Activated CD4-positive, CD25-positive, alpha-beta regulatory T cell (primary cell): ENCODE data around the gene NMNAT3.

ENCODE experiments used
- DNase-seq, 4 experiments: peaks; one replicate each; lab custom pipeline; 2025; lab: John Stamatoyannopoulos, UW

The NMNAT3 gene

DNA sequence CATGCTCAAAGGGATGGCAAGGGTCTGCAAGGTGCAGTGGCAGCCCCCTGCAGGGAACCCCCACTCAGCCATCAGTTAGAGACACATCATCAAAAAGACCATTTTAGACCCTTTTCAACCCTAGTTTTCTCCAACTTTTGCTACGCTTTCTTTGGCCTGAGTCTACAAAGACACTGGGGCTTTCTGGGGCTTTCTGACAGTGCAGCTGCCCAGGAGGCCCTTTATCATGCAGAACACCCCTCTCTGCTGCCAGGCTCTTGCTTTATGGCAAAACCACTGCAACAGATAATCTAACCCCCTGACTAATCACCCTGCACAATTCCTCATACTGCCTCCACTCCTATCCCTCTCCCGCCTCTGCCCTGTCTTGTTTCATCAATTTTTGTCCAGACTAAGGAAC lies 2.4 kb downstream of the NMNAT3 start:
- no peak for DNase-seq

DNA sequence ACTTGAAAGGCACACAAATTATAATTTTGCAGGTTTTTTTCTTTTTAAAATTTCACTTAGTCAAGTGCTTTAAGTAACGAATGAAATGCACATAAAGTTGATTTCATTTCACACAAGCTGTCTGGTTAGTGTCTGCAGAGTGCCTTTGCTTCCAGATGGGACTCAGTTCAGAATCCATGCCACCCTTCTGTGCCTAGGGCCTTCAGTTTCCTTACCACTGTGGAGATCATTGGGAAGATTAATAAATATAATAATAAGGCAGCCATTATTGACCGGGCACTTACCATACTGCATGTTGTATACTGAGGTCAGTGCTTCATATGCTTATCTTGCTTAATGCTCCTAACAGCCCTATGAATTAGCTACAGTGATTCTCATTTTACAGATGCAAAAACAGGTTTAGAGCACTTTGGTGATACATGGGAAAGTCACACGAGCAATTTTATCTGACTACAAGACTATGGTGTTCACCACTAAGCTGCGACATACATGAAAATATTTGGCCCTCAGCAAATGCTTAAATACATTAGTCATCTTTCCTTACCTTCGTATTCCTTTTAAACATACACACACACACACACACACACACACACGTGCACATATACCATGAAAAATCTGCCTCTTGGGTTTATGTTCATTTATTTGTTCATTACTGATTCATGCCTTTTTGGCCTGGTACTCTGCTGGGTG lies 3.1 kb downstream of the NMNAT3 start:
- DNase-seq, result no peak

DNA sequence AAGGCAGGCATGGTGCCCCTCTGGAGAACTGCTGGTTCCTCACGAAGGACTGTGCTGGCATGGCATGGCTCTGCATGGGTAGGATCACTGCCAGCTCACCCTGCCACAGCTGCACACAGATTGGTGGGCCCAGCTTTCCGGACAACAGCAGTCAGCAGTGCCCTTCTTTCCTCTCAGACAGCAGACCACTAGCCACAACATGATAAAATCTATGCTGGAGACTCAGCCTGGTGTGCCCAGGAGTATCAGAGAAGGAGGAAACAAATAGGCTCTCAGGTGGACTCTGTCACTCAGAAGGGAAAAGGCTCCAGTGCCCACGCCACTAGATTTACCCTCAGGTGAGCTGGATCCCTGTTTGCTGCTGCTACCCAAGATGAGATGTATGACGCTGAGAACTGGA lies 4.9 kb downstream of the NMNAT3 start:
- DNase-seq, result no peak

DNA sequence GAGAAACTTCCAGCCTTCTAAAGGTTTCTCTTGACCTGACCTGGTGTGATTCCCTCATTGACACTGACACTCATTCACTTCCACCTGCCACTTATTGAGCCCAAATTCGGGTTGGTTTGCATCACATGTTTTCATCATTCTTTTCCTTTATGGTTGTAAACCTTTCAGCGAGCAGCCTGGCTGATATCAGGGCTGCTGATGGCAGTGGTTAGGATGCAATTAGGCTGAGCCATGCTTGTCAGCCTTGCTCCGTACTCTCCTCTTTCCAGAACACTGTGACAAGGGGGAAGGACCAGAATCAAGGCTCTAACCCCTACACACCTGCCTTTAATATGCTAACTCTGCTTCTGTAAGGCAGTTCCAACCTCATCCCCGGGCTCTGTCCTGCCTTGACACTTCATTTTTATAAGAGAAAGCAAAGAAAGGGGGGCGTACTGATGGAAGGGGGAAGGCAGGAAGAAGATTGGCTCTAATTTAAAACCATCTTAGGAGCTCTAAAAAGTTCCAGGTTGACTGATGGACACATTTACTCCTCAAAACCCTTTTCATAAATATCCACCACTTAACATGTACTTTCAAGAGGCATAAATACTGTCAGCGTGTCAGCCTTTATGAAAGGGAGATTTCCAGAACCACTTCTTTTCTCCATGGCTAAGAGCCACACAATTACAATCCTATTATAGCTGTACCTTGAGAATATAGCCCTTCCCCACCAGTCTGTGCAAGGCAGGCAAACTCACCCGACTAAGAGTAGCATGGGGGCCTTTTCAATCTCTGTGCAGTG lies 5.7 kb downstream of the NMNAT3 start:
- DNase-seq, result no peak

DNA sequence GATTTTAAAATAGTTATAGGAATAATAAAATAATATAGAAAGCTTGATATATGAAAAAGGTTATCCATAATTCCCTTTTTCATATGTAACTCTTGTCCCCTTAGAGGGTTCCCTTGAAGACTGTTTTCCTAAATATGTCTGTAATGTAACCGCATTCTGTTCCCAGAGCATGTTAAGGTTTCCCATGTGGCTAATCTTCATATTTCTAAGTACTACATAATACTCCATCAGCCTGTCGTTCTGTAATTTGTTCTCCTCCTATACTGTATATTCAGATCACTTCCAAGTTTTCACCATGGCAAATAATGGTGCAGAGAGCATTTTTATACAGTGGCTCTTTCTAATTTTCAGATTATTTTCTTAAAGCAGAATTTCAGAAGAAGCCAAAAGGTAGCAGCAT lies 6.7 kb downstream of the NMNAT3 start:
- DNase-seq, result no peak

DNA sequence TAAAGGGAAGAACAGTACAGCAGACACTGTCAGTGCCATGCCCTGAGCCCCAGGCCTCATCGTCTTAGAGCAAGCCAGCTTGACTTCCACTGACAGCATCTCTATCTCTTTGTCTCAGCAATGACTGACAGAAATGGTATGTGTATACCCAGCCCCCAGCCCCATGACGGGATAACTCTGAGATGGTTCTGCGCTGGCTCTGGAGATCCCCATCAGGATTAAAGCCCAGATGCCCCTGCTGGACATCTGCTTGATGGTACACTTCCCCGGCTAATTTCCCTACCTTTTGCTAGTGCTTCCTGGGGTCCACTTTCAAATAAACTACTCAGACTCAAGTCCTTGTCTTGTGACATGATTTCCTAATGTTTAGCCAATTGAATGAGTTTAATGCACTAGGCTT lies 7.6 kb downstream of the NMNAT3 start:
- DNase-seq, result no peak

DNA sequence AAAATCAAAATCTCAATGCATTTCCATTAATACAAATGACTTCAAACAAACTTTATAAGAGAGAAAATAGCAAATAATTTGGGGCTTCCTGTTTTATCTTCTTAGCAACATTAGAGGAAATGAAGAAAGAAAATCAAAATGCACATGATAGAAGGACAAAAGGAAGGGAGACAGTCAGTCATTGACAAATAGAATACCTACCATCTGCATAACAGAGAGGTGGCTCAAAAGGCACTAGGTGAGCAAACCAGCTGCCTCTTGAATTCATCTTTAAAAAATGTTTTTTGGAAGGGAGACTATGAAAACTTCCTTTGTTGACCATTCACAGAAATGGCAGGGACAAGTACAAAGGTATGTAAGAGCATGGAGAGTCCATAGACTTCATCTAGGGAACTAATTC lies 9.4 kb downstream of the NMNAT3 start:
- DNase-seq, result no peak

DNA sequence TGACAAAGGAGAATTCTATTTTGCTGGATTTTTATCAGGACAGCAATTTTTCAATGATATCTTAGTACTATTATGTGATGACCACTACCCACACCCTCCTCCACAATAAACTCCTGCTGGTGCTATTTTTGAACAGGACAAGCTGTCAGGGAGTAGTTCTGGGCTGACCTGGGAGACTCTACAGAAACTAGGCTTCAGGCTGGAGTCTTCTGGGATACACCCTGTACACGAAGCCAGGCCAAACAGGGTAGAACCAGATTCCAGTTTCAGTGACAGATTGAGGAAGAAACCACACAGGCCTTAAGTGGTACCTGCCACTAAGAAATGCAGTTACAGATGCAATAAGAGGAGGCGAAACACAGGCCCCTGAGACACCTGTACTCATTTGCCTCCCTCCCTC lies 12.8 kb downstream of the NMNAT3 start:
- DNase-seq, result no peak

DNA sequence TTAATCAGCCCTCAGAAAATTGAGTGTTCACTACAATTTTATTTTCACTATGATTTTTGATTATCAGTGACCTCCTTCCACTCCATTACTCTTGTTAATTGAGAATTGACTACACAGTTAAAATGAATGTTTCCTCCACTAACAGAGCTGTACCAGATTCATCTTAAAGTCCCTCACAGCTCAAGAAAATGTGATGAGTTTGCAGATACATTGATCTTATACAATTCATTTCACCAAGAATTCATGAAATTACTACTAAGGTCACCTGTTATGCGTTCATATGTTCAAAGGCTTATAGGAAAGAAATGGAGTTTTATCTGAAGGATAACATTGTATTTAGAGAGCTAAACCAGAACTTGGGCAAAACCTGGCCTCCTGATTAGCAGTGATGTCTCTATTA lies 17.5 kb downstream of the NMNAT3 start:
- DNase-seq, result no peak

DNA sequence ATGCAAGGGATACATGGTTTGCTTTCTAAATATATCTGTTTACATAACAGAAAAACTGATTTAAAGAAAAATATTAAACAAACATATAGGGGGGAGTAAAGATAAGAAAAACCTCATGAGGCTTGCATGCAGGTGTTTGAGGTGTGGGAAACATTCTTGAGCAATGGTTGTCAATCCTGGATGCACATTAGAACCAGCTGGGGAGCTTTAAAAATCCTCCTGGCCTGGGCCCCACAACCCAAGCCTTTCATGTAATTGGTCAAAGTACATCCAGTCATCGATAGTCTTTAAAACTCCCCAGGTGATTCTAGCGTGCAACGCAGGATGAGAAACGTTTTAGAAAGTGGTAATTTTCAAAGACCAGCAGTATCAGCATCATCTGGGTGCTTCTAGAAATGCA lies 18.3 kb downstream of the NMNAT3 start:
- no peak for DNase-seq

DNA sequence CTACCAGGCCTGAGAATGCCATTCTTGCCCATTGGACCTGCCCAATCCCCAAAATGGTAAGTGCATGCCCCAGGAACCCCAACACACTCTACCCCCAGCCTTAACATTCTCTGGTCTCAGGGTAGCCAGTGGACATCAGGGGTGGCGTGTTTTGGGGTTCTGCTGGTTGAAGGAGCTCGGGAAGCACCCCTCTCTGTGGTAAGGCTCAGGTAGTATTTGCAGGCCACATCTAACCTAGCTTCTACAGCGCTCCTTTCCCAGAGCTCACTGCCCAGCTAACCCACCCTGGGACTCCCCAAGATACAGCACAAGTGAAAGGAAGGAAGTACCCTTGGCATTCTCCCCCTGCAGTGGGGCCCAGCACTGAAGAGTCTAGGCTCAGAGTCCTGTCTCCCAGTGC lies 19.8 kb downstream of the NMNAT3 start:
- no peak for DNase-seq

DNA sequence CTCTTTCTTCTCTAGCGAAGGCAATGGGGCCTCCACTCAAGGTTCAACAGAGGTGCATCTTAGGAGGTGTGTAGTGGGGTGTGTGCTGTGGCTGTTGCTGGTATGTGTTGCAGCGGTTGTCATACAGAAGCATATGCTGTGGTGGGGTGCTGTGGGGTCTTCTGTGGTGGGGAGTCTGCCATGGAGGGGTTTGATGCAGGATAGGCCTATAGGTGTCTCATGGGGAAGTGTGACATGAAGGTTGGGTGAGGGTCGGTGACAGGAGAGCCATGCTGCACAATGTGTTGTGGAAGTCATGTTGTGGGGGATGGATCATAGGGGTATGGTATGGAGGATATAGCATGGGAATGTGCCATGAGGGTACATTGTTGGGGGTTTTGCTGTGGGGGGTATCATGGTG lies 20.3 kb downstream of the NMNAT3 start:
- DNase-seq, result no peak

DNA sequence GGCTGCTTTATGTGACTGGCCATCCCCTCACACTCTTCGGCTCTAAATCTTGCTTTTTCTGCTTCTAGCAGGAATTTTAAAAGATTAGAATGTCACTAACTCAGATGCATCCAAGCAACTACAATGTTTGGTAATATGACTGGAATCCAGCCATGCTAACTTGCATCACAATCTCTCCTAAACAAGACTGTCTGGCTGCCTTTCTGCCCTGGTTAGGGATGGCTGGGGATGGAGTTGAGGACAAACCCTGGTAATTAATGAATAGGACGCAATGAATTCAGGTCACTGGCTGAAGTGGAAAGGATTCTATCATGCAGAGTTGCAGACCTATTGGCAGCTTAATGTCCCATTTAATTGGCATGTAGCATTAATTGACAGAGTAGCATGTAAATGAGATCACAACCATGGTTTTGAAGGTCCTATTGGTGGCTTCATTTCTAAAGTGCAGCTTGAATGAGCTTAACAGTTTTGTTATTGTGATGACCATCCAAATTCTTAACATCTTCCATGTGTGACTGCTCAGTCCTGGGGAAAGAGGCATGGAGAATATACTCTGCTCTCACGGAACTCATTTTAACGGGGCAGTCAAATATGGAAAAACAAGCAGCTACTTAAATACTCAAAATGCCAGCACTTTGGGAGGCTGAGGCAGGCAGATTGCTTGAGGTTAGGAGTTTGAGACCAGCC lies 21.7 kb downstream of the NMNAT3 start:
- DNase-seq, result no peak

DNA sequence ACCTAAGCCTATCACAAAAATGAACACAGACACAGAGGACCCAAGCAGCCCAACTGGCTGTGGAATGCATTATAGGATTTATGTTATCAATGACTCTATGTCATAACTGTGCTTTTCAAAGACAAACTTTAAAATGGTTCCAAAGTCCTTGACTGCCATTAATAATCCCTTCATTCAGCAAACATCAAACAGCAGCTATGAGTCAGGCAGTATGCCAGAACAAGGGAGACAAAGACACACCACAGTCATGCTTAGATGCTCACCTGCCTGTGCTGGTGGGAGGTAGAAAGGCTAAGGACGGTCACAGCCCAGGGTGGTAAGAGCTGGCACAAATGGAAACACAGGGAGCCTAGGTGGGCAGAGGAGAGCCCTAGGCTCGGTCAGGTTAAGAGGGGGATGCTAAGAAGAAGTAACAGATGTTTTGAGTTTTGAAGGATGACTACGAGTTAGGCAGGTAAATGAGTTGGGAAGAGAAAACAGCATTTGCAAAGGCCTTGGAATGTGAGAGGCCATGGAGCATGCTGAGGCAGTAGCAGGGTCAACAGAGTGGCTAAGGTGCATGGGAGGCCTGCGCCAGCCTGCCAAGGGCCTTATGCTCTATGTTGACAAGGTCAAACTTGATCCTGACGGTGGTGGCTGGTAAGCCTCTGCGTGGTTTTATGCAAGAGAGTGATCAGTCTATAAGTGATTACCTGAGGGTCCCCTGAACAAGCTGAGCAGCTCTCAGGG lies 23.0 kb downstream of the NMNAT3 start:
- no peak for DNase-seq

DNA sequence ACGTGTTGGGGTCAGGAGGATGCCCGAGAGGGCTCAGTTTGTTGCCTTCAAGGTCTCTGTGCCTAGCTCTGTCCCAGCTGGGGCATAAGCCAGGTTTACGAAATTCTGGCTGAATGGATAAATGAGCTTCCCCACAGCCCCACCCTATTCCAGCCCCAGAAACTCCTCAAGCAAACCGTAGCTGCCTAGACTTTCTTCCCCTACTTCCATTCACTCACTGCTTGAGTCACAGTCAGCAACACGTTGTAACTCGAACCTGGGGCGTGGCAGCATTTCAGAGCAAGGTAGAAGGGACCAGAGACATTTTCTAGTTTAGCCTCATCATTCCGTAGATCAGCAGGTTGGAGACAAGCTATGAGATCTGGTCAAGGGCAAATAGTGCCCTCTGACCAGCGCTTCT lies 24.2 kb downstream of the NMNAT3 start:
- no peak for DNase-seq

DNA sequence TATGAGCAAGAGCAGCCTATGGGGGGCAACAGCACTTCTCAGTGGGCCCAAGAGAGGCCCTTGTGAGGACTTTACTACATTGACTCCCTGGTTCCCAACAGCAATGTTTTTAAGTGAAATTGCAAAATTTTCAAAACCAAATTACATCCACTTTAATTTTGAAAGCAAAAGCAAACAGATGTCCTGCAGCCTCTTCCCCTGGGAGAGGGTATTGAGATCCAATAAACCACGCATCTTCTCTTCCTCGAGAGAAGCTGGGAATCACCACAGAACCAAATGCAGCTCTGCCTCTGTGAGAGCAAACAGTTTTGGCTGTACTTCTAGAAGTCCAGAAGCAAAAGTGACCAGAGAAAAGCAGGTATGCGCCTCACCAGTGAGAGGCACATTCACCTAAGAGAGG lies 25.2 kb downstream of the NMNAT3 start:
- DNase-seq, result no peak

DNA sequence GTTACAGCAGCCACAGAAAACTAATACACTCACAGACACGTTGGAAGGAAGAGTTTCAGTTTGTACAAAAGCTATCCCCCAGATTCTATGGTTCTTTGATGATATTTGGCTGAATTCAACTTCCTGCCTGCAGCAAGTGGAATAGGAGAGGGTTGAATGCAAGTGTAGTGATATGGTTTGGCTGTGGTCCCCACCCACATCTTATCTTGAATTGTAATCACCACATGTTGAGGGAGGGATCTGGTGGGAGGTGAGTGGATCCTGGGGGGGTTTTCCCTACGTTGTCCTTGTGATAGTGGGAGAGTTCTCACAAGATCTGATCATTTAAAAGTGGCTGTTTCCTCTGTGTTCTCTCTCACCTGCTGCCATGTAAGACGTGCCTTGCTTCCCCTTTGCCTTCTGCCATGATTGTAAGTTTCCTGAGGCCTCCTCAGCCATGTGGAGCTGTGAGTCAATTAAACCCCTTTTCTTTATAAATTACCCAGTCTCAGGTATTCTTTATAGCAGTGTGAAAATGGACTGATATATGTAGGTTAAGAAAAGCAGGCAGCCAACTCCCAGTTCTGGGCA lies 29.8 kb downstream of the NMNAT3 start:
- no peak for DNase-seq

DNA sequence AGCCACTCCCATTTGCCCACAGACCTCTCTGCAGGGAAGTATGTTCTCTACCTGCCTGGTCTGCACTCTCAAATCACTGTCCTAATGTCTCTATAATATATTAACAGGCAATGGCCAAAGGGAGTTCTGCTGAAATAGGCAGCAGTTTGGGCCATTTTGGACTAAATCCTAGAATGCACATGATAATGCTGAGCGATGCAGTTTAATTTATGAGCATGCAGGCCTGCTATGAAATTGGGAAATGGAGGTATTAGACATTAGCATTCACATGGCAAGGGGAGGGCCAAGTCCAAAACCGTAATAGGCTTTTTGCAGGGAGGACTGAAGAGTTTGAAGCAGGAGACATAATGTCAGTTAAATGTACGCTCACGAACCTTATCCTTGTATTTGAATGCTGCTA lies 31.3 kb downstream of the NMNAT3 start:
- DNase-seq, result no peak

DNA sequence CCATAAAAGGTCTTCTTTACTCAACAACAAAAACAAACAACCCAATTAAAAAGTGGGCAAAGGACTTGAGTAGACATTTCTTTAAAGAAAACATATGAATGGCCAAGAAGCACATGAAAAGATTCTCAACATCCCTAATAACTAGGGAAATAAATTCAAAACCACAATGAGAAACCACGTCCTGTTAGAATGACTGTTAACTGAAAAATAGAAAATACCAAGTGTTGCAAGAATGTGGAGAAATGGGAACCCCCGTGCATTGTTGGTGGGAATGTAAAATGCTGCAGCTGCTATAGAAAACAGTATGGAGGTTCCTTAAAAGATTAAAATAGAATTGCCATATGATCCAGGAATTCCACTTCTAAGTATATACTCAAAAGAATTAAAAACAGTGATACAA lies 34.8 kb downstream of the NMNAT3 start:
- no peak for DNase-seq

DNA sequence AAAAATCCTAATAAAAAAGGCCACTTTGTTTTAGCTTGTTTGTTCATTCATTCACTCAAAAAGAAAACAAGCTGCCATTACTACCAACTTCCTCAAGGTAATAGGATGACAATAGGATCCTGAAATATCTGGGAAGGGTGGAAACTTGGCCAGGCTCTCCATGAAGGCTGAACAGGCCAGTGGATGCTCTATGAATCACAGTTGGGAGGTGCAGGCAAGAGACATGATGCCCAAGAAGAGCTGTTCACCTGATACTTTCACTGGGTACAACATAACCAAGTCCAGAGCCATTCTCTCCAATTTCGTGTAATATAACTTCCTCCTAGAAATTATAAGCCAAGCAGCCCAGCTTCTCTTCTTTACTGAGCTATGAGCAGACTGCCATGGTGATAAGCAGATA lies 37.3 kb downstream of the NMNAT3 start:
- DNase-seq, result no peak

DNA sequence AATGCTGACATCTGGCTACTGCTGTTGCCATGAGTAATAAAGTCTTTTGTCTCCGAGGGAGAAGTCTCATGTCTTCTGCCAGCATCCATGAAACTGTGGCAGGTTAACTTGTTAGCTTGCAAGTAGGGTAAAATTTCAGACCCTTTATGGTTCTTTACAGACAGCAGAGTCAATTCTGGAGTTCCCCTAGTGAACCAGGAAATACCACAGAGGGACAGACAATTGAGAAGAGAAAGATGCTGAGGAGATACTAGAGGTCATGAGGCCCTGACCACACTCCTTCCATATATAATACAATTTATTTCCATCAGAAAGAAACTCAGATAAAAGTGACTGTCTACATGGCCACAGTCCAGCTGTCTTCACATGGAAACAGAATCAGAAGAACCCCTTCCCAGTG lies 38.1 kb downstream of the NMNAT3 start:
- DNase-seq, result no peak

DNA sequence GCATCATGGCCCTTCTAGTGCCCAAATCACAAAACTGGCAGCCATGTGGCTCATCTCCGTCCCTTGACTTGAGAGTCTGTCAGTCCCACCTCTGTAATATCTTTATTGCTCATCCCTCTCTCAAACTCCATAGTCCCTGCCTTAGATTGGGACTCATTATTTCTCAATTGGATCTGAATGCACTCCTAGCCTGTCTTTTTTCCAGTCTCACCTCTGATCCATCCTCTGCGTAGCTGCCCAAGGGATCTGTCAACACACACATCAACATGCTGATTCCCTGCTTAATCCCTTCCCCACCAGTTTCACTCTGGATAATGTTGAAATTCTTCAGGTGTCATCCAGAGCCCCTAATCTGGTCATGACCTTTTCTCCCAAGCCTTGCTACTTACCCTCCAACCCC lies 39.3 kb downstream of the NMNAT3 start:
- no peak for DNase-seq
